GM12865 (cell line): ENCODE measurements around the gene SLC17A3.
A peak's percentile ranks its signal among the peaks of the same experiment; 100 is the strongest.

ENCODE experiments used
- DNase-seq: peaks from one replicate; pipeline ENCODE4 v3.0.0; 2010; ENCODE audit warnings: low read depth
- H3K4me3 ChIP-seq: 2 replicates; pipeline ENCODE4 v1.5.1; 2011; ENCODE audit warnings: mild to moderate bottlenecking, low read depth, low read length, control low read depth
- TF ChIP-seq, protein P1 (sequence below): IDR thresholded peaks from 2 replicates; pipeline ENCODE4 v1.5.1; 2011; ENCODE audit warnings: low read length, control low read depth, low read depth, inconsistent platforms; ENCODE audit not compliant: insufficient read depth; ENCODE audit errors: missing control alignments

The SLC17A3 gene

DNA sequence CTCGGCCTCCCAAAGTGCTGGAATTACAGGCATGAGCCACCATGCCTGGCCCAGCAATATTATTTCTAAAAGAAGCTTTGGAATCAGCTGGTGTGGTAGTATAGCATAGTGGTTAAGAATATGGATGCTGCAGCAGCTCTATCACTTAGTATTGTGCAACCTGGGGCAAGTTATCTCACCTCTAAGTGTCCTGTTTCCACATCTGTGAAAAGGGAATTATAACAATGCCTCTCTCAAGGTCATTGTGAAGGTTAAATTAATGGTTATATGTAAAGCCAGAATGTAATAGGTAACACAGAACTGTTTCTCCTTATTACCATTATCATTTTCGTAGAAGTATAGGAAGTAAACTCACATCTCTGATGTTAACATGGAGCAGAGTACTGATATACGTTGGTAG lies 42.3 kb upstream of the SLC17A3 start:
- TF ChIP-seq, protein P1, sequence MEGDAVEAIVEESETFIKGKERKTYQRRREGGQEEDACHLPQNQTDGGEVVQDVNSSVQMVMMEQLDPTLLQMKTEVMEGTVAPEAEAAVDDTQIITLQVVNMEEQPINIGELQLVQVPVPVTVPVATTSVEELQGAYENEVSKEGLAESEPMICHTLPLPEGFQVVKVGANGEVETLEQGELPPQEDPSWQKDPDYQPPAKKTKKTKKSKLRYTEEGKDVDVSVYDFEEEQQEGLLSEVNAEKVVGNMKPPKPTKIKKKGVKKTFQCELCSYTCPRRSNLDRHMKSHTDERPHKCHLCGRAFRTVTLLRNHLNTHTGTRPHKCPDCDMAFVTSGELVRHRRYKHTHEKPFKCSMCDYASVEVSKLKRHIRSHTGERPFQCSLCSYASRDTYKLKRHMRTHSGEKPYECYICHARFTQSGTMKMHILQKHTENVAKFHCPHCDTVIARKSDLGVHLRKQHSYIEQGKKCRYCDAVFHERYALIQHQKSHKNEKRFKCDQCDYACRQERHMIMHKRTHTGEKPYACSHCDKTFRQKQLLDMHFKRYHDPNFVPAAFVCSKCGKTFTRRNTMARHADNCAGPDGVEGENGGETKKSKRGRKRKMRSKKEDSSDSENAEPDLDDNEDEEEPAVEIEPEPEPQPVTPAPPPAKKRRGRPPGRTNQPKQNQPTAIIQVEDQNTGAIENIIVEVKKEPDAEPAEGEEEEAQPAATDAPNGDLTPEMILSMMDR = no peak
- H3K4me3 ChIP-seq = no peak overlapping the region
- no peak for DNase-seq

DNA sequence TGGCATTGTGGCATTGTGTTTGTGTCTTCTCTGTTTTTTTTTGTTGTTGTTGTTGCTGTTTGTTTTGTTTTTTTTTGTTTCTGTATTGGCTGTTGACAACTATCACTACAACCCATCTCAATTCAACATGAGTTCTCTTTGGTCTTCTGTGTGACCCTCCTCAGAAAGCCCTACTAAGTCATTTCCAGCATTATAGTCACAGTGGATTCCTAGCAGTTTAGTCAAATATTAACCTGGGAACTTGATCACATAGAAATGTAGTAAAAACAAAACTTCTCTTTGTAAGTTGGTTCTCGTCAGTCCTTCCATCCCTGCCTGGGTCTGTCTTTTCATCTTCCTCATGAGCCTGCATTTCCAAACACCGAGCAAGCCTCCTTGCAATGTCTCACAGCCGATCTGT lies 39.7 kb upstream of the SLC17A3 start:
- H3K4me3 ChIP-seq = no peak overlapping the region
- no peak for DNase-seq
- TF ChIP-seq, protein P1 = no peak

DNA sequence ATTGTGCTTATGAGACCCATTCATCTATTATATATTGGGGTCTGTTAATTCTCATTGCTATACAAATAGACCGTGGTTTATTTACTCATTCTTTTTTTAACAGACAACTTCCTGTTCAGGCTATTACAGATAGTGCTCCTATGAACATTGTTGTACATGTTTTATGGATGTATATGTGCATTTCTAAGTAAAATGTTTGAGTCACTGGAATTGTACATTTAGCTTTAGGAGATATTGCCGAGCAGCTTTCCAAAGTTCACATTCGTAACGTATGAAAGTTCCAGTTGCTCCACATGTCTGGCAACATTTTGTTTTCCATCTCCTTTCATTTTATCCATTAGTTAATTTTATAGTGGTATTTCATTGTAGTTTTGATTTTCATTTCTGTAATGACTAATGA lies 37.3 kb upstream of the SLC17A3 start:
- H3K4me3 ChIP-seq = no peak overlapping the region
- TF ChIP-seq, protein P1 = no peak
- no peak for DNase-seq

DNA sequence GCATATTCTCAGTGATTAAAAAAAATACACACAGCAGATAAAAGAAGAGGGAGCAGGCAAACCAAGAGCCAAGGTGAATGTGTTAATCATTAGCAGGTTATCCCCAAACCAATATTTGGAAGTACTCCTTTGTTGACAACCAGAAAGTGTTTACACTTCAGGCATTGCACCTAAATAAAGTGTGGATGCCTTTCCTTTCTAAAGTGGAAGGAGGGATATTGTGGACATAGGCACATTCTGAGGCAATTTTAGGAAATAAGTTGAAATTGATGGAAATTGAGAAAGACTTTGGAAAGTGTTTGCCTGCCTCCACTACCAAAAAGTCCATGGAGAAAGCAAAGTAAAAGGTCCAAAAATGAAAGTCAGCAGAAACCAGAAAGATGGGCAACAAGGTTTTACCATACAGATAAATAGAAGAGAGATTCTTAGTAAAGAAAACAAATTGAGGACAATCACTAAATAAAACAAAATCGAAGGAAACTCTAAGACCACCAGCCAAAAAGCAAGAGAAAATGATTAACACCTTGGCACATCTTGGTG lies 33.5 kb upstream of the SLC17A3 start:
- TF ChIP-seq, protein P1 = no peak
- no peak overlapping the region for H3K4me3 ChIP-seq
- DNase-seq = no peak

DNA sequence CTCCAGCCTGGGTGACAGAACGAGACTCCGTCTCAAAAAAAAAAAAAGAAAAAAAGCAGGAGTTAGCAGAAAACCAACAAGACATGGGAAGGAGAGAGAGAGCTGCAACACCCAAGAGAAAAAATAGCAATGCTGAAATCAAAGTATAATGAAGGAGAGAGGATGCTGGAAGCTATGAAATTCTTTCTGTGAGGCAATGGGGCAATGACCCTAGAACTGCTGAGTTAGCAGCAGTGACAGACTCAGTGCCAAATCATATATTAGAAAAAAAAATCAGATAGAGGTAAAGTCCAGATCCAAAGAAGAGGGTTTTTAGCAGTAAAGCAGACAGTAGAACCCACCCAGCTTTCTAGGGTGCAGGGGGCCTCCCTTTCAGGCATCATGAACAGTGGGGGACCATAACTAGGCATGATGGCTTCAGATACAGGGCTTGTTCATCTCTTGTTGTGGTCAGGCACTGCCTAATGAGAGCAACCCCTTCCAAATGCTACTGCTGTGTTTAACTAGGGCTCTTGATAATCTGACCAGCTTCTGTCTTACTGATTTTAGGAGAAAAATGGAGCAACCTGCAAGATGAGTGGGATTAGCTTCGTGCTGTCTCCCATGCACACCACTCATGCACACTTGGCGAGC lies 29.5 kb upstream of the SLC17A3 start:
- H3K4me3 ChIP-seq = no peak overlapping the region
- DNase-seq = no peak
- TF ChIP-seq, protein P1 = no peak

DNA sequence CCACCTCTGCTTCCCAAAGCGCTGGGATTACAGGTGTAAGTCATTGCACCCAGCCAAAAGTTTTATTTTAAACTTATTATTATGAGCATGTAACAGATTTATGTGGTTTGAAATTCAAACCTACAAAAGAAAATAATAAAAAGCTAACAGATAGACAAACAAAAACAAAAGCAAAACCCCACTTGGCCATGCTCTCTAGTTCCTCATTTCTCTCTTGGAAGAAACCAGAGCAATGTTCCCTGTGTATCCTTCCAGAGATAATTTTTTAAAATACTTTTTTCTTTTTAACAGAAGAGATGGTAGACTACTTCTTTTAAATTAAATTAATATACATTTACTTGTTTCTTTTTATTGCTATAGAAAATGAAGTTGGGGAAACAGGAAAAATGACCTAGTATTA lies 28.0 kb upstream of the SLC17A3 start:
- H3K4me3 ChIP-seq = no peak overlapping the region
- TF ChIP-seq, protein P1 = no peak
- peak; percentile 2 for DNase-seq

DNA sequence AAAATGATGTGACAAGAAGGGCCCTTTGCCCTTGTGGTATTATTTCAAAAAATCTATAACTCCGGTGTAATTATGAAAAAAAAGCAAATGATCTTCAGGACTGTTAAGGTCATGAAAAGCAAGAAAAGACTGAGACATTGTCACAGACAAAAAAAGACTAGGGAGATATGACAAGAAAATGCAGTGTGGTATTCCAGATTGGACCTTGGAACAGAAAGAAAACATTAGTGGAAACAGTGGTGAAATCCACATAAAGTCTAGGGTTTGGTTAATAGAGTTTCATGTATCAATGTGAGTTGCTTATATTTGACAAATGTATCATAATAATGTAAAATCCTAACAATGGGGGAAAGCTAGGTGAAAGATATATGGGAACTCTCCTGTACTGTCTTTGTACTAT lies 26.8 kb upstream of the SLC17A3 start:
- H3K4me3 ChIP-seq = no peak overlapping the region
- TF ChIP-seq, protein P1 = no peak
- no peak for DNase-seq
